ENCODE measurements around the gene HPSE2.

HPSE2 gene

GRCh38 chr10:99233689-99234037 is 2.0 kb downstream of the HPSE2 start:
- Histone ChIP-seq H3K27ac (no peak overlapping the region), H3K27me3 (replicated peaks) (peaks cover 66% of the 10 kb centered on the region)

GRCh38 chr10:99233000-99233688 is 2.5 kb downstream of the HPSE2 start:
- TF ChIP-seq, protein P1, sequence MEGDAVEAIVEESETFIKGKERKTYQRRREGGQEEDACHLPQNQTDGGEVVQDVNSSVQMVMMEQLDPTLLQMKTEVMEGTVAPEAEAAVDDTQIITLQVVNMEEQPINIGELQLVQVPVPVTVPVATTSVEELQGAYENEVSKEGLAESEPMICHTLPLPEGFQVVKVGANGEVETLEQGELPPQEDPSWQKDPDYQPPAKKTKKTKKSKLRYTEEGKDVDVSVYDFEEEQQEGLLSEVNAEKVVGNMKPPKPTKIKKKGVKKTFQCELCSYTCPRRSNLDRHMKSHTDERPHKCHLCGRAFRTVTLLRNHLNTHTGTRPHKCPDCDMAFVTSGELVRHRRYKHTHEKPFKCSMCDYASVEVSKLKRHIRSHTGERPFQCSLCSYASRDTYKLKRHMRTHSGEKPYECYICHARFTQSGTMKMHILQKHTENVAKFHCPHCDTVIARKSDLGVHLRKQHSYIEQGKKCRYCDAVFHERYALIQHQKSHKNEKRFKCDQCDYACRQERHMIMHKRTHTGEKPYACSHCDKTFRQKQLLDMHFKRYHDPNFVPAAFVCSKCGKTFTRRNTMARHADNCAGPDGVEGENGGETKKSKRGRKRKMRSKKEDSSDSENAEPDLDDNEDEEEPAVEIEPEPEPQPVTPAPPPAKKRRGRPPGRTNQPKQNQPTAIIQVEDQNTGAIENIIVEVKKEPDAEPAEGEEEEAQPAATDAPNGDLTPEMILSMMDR (IDR thresholded peaks at IDR 0.05; ENCODE audit: low read depth, low read length, missing control alignments): no peak
- Histone ChIP-seq H3K27ac (no peak overlapping the region), H3K36me3 (replicated peaks) (no peaks in the 10 kb centered on the region), H3K4me3 (ENCODE audit: low read depth, low read length) (no peak overlapping the region), H3K27me3 (replicated peaks) (peaks cover 66% of the 10 kb centered on the region)
- DNase-seq: no peak
- in situ Hi-C loops (cut with HindIII; ENCODE audit: low pct_ligation_motif_present, low sequenced_read_pairs): no loop called here

More at GRCh38 chr10:99233689-99234037, 2.0 kb downstream of the HPSE2 start:
- Histone ChIP-seq H3K36me3 (replicated peaks) (no peaks in the 10 kb centered on the region), H3K4me3 (ENCODE audit: low read depth, low read length) (peak overlapping the region; percentile 34)
- no peak for DNase-seq
- TF ChIP-seq, protein P1 (IDR thresholded peaks at IDR 0.05; ENCODE audit: low read depth, low read length, missing control alignments): no peak
- in situ Hi-C loops (cut with HindIII; ENCODE audit: low pct_ligation_motif_present, low sequenced_read_pairs): no loop called here

GRCh38 chr10:99232360-99232999 is 3.2 kb downstream of the HPSE2 start:
- TF ChIP-seq, protein P1 (IDR thresholded peaks at IDR 0.05; ENCODE audit: low read depth, low read length, missing control alignments): no peak
- Histone ChIP-seq H3K4me3 (ENCODE audit: low read depth, low read length) (no peak overlapping the region), H3K36me3 (replicated peaks) (no peaks in the 10 kb centered on the region), H3K27ac (no peak overlapping the region), H3K27me3 (replicated peaks) (peaks cover 66% of the 10 kb centered on the region)
- in situ Hi-C loops (cut with HindIII; ENCODE audit: low pct_ligation_motif_present, low sequenced_read_pairs): no loop called here
- no peak for DNase-seq

GRCh38 chr10:99224766-99225165 is 10.9 kb downstream of the HPSE2 start:
- H3K27me3 ChIP-seq (replicated peaks): no peaks in the 10 kb centered on the region
- DNase-seq: no peak

DNA sequence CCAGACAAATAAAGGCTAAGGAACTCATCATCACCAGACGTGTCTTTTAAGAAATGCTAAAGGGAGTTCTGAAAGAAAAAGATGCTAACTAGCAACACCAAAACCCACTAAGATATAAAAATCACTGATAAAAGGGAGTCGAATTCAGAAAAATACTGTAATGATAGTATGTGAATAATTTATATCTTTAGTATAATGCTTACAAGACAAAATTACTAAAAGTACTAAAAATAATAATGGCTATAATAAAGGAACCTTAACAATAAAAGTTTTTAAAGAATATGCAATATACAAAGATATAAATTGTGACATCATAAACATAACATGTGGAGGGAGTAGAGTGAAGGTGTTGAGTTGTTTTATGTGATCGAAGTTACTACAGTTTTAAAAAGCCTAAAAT is 28.3 kb downstream of the HPSE2 start:
- Histone ChIP-seq H3K4me3 (ENCODE audit: low read depth, low read length) (no peak overlapping the region), H3K27me3 (replicated peaks) (no peaks in the 10 kb centered on the region), H3K27ac (no peak overlapping the region), H3K36me3 (replicated peaks) (no peaks in the 10 kb centered on the region)
- in situ Hi-C loops (cut with HindIII; ENCODE audit: low pct_ligation_motif_present, low sequenced_read_pairs): no loop called here
- TF ChIP-seq, protein P1 (IDR thresholded peaks at IDR 0.05; ENCODE audit: low read depth, low read length, missing control alignments): no peak
- DNase-seq: no peak

More at GRCh38 chr10:99224766-99225165, 10.9 kb downstream of the HPSE2 start:
- TF ChIP-seq, protein P1 (IDR thresholded peaks at IDR 0.05; ENCODE audit: low read depth, low read length, missing control alignments): no peak
- Histone ChIP-seq H3K27ac (no peak overlapping the region), H3K4me3 (ENCODE audit: low read depth, low read length) (no peak overlapping the region), H3K36me3 (replicated peaks) (no peaks in the 10 kb centered on the region)
- in situ Hi-C loops (cut with HindIII; ENCODE audit: low pct_ligation_motif_present, low sequenced_read_pairs): no loop called here
